WTC11 (cell line): ENCODE results near the gene FAM234A. TPM values are rescaled to one million over a fixed set of nuclear protein-coding genes. Genes with fewer than 3 reads are reported as not detected.

Experiments
- GRHL2 ChIP-seq: fragments of 250-450 bp; sonication (Bioruptor Pico); IDR thresholded peaks from 2 replicates; pipeline ENCODE4 v1.8.0; 2022; ENCODE audit warnings: mild to moderate bottlenecking, moderate library complexity; ENCODE audit not compliant: insufficient replicate concordance, severe bottlenecking
- HMGA2 ChIP-seq: fragments of 250-450 bp; sonication (Bioruptor Pico); IDR thresholded peaks from 2 replicates; pipeline ENCODE4 v1.4.0; 2021; ENCODE audit warnings: mild to moderate bottlenecking, moderate library complexity
- IRF2 ChIP-seq: sonication (generic); formaldehyde crosslinking; IDR thresholded peaks from 2 replicates; pipeline ENCODE4 v1.8.0; 2022; ENCODE audit warnings: low read depth, missing genetic modification reagents, borderline replicate concordance
- NFYB ChIP-seq: sonication (generic); formaldehyde crosslinking; conservative IDR thresholded peaks from 2 replicates; pipeline ENCODE4 v1.8.0; 2022; ENCODE audit warnings: low read depth, missing genetic modification reagents
- OVOL2 ChIP-seq: fragments of 250-450 bp; sonication (Bioruptor Pico); IDR thresholded peaks from 2 replicates; pipeline ENCODE4 v1.9.0; 2021; ENCODE audit warnings: mild to moderate bottlenecking, borderline replicate concordance
- ZNF263 ChIP-seq: sonication (generic); formaldehyde crosslinking; IDR thresholded peaks from 2 replicates; pipeline ENCODE4 v1.8.1; 2022; ENCODE audit warnings: low read depth, mild to moderate bottlenecking, moderate library complexity, missing genetic modification reagents
- total RNA-seq: library from RNA; stranded (reverse); gene quantifications from 3 replicates; pipeline ENCODE4 v1.2.3, GENCODE V29; 2021
- TF ChIP-seq, protein P1 (sequence below): sonication (generic); formaldehyde crosslinking; IDR thresholded peaks from 2 replicates; pipeline ENCODE4 v1.8.0; 2023; ENCODE audit warnings: mild to moderate bottlenecking, missing genetic modification reagents
- TF ChIP-seq, protein P2 (sequence below): sonication (generic); formaldehyde crosslinking; IDR thresholded peaks from 2 replicates; pipeline ENCODE4 v1.8.1; 2023; ENCODE audit warnings: mild to moderate bottlenecking, missing genetic modification reagents
- TF ChIP-seq, protein P3 (sequence below): sonication (generic); formaldehyde crosslinking; IDR thresholded peaks from 2 replicates; pipeline ENCODE4 v1.8.0; 2023; ENCODE audit warnings: missing genetic modification reagents, mild to moderate bottlenecking, borderline replicate concordance
- TF ChIP-seq, protein P4 (sequence below): sonication (generic); formaldehyde crosslinking; IDR thresholded peaks from 2 replicates; pipeline ENCODE4 v1.8.1; 2023; ENCODE audit warnings: mild to moderate bottlenecking, missing genetic modification reagents, borderline replicate concordance
- TF ChIP-seq, protein P5 (sequence below): sonication (generic); formaldehyde crosslinking; IDR thresholded peaks from 2 replicates; pipeline ENCODE4 v1.8.1; 2022; ENCODE audit warnings: mild to moderate bottlenecking, missing genetic modification reagents, moderate library complexity, borderline replicate concordance
- TF ChIP-seq, protein P6 (sequence below): fragments of 250-450 bp; sonication (Bioruptor Pico); IDR thresholded peaks from 2 replicates; pipeline ENCODE4 v1.9.0; 2021; ENCODE audit warnings: mild to moderate bottlenecking

The FAM234A gene
- total RNA-seq, 1 experiment from 2014 or later = 115 TPM

DNA sequence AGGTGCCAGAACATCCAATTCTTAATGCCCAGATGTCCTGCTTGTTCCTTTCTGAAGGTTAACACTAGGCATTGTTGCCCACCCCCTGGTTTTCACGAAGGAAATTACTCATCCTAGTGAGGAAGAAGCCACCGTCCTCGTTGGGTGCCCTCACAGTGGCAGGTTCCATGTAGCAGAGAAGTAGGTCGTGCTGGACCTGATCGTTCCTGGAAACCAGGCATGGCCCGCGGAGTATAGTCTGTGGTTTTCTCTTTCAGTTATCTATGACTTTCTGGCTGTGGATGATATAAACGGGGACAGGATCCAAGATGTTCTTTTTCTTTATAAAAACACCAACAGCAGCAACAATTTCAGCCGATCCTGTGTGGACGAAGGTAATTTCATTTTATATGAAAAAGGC is 24.6 kb downstream of the FAM234A start (continued):
- TF ChIP-seq, protein P1, sequence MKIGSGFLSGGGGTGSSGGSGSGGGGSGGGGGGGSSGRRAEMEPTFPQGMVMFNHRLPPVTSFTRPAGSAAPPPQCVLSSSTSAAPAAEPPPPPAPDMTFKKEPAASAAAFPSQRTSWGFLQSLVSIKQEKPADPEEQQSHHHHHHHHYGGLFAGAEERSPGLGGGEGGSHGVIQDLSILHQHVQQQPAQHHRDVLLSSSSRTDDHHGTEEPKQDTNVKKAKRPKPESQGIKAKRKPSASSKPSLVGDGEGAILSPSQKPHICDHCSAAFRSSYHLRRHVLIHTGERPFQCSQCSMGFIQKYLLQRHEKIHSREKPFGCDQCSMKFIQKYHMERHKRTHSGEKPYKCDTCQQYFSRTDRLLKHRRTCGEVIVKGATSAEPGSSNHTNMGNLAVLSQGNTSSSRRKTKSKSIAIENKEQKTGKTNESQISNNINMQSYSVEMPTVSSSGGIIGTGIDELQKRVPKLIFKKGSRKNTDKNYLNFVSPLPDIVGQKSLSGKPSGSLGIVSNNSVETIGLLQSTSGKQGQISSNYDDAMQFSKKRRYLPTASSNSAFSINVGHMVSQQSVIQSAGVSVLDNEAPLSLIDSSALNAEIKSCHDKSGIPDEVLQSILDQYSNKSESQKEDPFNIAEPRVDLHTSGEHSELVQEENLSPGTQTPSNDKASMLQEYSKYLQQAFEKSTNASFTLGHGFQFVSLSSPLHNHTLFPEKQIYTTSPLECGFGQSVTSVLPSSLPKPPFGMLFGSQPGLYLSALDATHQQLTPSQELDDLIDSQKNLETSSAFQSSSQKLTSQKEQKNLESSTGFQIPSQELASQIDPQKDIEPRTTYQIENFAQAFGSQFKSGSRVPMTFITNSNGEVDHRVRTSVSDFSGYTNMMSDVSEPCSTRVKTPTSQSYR (CRISPR knock-in tag) = no peak
- TF ChIP-seq, protein P2, sequence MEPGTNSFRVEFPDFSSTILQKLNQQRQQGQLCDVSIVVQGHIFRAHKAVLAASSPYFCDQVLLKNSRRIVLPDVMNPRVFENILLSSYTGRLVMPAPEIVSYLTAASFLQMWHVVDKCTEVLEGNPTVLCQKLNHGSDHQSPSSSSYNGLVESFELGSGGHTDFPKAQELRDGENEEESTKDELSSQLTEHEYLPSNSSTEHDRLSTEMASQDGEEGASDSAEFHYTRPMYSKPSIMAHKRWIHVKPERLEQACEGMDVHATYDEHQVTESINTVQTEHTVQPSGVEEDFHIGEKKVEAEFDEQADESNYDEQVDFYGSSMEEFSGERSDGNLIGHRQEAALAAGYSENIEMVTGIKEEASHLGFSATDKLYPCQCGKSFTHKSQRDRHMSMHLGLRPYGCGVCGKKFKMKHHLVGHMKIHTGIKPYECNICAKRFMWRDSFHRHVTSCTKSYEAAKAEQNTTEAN (CRISPR knock-in tag) = no peak
- TF ChIP-seq GRHL2 (CRISPR knock-in tag) = no peak
- TF ChIP-seq, protein P3, sequence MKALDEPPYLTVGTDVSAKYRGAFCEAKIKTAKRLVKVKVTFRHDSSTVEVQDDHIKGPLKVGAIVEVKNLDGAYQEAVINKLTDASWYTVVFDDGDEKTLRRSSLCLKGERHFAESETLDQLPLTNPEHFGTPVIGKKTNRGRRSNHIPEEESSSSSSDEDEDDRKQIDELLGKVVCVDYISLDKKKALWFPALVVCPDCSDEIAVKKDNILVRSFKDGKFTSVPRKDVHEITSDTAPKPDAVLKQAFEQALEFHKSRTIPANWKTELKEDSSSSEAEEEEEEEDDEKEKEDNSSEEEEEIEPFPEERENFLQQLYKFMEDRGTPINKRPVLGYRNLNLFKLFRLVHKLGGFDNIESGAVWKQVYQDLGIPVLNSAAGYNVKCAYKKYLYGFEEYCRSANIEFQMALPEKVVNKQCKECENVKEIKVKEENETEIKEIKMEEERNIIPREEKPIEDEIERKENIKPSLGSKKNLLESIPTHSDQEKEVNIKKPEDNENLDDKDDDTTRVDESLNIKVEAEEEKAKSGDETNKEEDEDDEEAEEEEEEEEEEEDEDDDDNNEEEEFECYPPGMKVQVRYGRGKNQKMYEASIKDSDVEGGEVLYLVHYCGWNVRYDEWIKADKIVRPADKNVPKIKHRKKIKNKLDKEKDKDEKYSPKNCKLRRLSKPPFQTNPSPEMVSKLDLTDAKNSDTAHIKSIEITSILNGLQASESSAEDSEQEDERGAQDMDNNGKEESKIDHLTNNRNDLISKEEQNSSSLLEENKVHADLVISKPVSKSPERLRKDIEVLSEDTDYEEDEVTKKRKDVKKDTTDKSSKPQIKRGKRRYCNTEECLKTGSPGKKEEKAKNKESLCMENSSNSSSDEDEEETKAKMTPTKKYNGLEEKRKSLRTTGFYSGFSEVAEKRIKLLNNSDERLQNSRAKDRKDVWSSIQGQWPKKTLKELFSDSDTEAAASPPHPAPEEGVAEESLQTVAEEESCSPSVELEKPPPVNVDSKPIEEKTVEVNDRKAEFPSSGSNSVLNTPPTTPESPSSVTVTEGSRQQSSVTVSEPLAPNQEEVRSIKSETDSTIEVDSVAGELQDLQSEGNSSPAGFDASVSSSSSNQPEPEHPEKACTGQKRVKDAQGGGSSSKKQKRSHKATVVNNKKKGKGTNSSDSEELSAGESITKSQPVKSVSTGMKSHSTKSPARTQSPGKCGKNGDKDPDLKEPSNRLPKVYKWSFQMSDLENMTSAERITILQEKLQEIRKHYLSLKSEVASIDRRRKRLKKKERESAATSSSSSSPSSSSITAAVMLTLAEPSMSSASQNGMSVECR (CRISPR knock-in tag) = no peak
- no peak for TF ChIP-seq NFYB (CRISPR knock-in tag)
- no peak for TF ChIP-seq ZNF263 (CRISPR knock-in tag)
- TF ChIP-seq, protein P4, sequence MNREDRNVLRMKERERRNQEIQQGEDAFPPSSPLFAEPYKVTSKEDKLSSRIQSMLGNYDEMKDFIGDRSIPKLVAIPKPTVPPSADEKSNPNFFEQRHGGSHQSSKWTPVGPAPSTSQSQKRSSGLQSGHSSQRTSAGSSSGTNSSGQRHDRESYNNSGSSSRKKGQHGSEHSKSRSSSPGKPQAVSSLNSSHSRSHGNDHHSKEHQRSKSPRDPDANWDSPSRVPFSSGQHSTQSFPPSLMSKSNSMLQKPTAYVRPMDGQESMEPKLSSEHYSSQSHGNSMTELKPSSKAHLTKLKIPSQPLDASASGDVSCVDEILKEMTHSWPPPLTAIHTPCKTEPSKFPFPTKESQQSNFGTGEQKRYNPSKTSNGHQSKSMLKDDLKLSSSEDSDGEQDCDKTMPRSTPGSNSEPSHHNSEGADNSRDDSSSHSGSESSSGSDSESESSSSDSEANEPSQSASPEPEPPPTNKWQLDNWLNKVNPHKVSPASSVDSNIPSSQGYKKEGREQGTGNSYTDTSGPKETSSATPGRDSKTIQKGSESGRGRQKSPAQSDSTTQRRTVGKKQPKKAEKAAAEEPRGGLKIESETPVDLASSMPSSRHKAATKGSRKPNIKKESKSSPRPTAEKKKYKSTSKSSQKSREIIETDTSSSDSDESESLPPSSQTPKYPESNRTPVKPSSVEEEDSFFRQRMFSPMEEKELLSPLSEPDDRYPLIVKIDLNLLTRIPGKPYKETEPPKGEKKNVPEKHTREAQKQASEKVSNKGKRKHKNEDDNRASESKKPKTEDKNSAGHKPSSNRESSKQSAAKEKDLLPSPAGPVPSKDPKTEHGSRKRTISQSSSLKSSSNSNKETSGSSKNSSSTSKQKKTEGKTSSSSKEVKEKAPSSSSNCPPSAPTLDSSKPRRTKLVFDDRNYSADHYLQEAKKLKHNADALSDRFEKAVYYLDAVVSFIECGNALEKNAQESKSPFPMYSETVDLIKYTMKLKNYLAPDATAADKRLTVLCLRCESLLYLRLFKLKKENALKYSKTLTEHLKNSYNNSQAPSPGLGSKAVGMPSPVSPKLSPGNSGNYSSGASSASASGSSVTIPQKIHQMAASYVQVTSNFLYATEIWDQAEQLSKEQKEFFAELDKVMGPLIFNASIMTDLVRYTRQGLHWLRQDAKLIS (CRISPR knock-in tag) = no peak
- no peak for TF ChIP-seq OVOL2 (CRISPR knock-in tag)
- no peak for TF ChIP-seq IRF2
- TF ChIP-seq, protein P5, sequence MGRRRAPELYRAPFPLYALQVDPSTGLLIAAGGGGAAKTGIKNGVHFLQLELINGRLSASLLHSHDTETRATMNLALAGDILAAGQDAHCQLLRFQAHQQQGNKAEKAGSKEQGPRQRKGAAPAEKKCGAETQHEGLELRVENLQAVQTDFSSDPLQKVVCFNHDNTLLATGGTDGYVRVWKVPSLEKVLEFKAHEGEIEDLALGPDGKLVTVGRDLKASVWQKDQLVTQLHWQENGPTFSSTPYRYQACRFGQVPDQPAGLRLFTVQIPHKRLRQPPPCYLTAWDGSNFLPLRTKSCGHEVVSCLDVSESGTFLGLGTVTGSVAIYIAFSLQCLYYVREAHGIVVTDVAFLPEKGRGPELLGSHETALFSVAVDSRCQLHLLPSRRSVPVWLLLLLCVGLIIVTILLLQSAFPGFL = no peak
- TF ChIP-seq, protein P6, sequence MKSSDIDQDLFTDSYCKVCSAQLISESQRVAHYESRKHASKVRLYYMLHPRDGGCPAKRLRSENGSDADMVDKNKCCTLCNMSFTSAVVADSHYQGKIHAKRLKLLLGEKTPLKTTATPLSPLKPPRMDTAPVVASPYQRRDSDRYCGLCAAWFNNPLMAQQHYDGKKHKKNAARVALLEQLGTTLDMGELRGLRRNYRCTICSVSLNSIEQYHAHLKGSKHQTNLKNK (CRISPR knock-in tag) = no peak
- TF ChIP-seq HMGA2 (CRISPR knock-in tag) = no peak
